IPS DF 4.7 (cell line): Measurements from ENCODE around the gene NCAPG.

Experiments
- DNase-seq: peaks from one replicate; pipeline ENCODE4 v3.0.0-alpha.2; 2013; ENCODE audit warnings: low spot score; ENCODE audit errors: extremely low read depth

The NCAPG gene

DNA sequence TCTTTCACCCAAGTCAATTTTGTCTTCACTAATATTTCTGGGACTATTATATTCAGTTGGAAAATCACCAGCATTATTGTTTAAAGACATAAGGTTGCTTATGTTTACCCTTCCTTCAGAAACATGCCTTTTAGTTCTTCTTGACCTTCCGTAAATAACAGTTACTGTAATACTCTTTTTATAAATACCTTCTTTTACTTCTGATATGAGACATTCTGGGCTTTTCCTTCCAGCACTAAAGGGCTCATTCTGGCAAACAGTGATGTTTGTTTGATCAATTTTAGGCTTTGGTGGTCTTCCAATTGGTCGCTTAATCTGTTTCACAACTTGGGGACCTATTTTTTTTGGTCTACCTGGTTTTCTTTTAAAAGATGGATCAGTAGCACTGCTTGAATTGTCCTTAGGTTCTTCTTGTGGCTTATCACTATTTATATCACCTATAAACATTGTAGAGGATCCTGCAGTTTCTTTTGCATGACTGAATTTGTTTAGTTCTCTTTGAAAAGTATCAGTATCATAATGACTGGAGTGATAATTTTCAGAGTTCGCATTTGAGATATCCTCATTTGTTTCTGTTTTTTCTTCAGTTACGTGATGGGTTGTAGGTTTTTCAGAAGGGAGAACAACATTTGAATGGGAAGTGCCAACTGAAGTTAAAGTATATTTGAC is 64.8 kb downstream of the NCAPG start:
- no peak for DNase-seq

GRCh38 chr4:17876943-17877342 is 66.2 kb downstream of the NCAPG start:
- DNase-seq = no peak

GRCh38 chr4:17877661-17878060 is 66.9 kb downstream of the NCAPG start:
- DNase-seq = no peak

DNA sequence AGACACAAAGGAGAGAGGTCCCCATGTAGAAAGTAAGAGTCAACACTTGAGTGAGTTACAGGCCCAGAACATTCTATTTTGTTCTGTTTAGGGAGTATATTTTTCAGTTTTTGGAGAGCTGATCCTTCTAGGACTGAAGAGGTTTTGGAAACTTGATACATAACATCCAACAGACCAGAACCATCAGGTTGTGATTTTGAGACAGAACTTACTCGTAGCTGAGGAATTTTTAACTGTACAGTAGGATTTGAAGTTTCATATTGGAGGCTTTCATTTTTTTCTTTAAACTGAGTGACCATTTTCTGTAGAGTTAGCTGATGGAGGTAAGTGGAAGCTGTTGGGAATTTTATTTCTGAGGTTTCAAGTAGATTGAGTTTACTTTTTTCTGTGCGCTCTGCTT is 73.3 kb downstream of the NCAPG start:
- no peak for DNase-seq

DNA sequence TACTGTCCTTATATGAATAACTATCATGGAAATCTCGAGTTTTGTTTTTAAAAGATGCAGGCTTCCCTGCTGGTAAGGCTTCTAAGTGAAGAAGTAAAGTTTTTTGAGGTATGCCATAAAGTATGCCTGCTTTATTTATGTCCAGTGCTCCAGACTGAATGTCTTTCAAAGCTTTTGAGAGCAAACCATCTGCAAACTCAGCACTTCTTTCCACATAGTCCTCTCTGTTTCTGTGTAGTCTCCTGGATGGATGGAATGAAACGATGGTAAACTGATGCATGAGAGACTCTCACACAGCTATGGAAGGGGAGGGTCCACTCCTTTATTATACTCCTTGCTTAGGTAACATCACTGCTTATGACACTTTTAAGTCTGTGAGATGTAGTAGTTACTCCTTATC is 73.7 kb downstream of the NCAPG start:
- no peak for DNase-seq

DNA sequence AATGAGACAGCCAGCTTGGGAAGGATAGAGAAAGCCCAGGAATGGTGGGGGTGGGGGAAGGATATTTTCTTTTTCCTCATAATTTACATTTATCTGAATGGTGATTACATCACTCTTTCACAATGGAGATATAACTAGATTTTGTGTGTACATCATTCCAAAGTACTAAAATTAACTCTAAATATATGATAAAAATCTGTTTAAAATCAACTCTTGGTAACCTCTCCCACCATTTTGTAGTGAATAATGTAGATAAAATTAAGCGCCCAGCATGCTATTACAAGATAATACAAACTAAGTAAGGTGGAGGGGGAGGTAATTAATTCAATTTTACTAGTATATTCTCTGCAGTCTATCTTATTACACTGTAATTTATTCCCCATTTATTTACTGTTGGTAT is 78.9 kb downstream of the NCAPG start:
- DNase-seq = no peak

- DNase-seq = no peak
Observed at GRCh38 chr4:17894421-17894820, 83.6 kb downstream of the NCAPG start.
